Prostate gland (tissue), 2 donors: Measurements from ENCODE around the gene PPP3R1.

Experiments
- CTCF ChIP-seq, 4 experiments: fragments of 200-600 bp in 2 of 4; fragments of 450-650 bp in 2 of 4; sonication (generic) in 2 of 4; IDR thresholded peaks; 1 replicate in 3 of 4; 2 replicates in 1 of 4; pipeline ENCODE4 v1.5.1; 2016 to 2019; ENCODE audit warnings: antibody characterized with exemption in 4 of 4, mild to moderate bottlenecking in 2 of 4, moderate library complexity in 2 of 4
- POLR2A ChIP-seq: fragments of 450-650 bp; IDR thresholded peaks from one replicate; pipeline ENCODE4 v1.6.1; 2016; ENCODE audit warnings: antibody characterized with exemption, mild to moderate bottlenecking
- POLR2AphosphoS5 ChIP-seq: sonication (generic); formaldehyde crosslinking; IDR thresholded peaks from one replicate; pipeline ENCODE4 v1.6.1; 2017; ENCODE audit warnings: antibody characterized with exemption

- TF ChIP-seq POLR2A (no peak), POLR2AphosphoS5 (no peak), CTCF (IDR thresholded peaks at IDR 0.05) (no peak)
Measured at GRCh38 chr2:68245672-68246071, 6.7 kb downstream of the PPP3R1 start.
